KG1 (cell line): ENCODE measurements around the gene FNIP1.
"Not testable (repeated sequence)": the region's sequence is repeated elsewhere in the genome, so short reads cannot be mapped to it uniquely, and the experiment has no call there.

ENCODE experiments used
- DNase-seq: peaks from one replicate; lab custom pipeline; 2025; lab: John Stamatoyannopoulos, UW

The FNIP1 gene

GRCh38 chr5:131607903-131608540, 188.8 kb downstream of the FNIP1 start:
- no peak for DNase-seq

- DNase-seq = no peak
These were observed 189.4 kb downstream of the FNIP1 start for GRCh38 chr5:131607418-131607817.

GRCh38 chr5:131605086-131605485, 191.7 kb downstream of the FNIP1 start:
- DNase-seq = no peak

- no peak for DNase-seq
These were observed 201.5 kb downstream of the FNIP1 start for GRCh38 chr5:131595088-131596033.

- no peak for DNase-seq
These were observed 202.9 kb downstream of the FNIP1 start for GRCh38 chr5:131593921-131594320.

GRCh38 chr5:131593436-131593835, 203.4 kb downstream of the FNIP1 start:
- not testable (repeated sequence) for DNase-seq
